DMS53 treated with DMSO at 0.1 percent for 48 hours (cell line): Measurements from ENCODE around the gene ZNF787.
A peak's percentile ranks its signal among the peaks of the same experiment; 100 is the strongest.
"Not testable (repeated sequence)": the region's sequence is repeated elsewhere in the genome, so short reads cannot be mapped to it uniquely, and the experiment has no call there.

Experiments
- DNase-seq: peaks from one replicate; lab custom pipeline; 2025; ENCODE audit not compliant: unreplicated experiment; lab: John Stamatoyannopoulos, UW

ZNF787 gene

GRCh38 chr19:56121180-56122167, at the start of gene ZNF787:
TSS of gene ZNF787 (minus strand) at chr19:56121295. CDS start at chr19:56103217, 18,078 bp downstream.
- DNase-seq = peak; percentile 89

DNA sequence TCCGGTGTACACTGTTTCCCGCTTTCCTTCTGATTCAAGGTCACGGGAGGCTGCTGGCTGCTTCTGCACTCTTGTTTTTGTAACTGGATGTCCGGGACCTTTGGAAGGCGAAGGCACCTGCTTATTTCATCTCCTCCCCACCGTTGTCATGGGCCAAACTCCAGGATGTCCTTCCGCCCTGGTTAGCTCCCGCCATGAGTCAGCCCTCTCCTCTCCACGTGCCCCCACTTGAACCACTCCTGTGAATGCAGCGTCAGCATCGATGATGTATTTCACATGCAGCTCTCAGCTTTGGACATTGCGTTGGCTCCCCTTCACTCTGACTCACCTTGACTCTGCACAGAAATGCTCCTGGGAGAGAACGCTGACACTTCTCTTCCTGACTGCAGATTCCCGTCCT, 49.2 kb upstream of the ZNF787 start:
- DNase-seq = peak; percentile 96

DNA sequence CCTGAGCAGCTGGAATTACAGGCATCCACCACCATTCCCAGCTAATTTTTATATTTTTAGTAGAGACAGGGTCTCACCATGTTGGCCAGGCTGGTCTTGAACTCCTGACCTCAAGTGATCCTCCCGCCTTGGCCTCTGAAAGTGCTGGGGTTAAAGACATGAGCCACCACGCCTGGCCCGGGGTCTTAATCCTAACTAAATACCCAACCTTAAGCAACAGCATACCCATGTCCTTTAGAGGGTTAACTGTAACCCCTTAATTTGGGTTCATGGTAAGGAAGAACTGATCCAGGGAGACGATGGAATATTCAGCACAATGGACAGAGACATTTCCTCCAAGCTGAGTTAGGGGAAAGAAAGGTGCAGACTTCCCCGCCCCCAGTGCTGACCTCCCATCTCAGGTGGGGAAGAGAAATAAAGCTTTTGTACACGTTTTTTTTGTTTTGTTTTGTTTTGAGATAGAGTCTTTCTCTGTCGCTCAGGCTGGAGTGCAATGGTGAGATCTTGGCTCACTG, 46.0 kb upstream of the ZNF787 start:
- DNase-seq = no peak

- no peak for DNase-seq
Measured at GRCh38 chr19:56163097-56163496, 42.0 kb upstream of the ZNF787 start.

GRCh38 chr19:56162258-56162657, 41.2 kb upstream of the ZNF787 start:
- no peak for DNase-seq

- DNase-seq = no peak
Measured at GRCh38 chr19:56161534-56161933, 40.4 kb upstream of the ZNF787 start.

GRCh38 chr19:56159622-56160271, 38.7 kb upstream of the ZNF787 start:
- no peak for DNase-seq

GRCh38 chr19:56159009-56159559, 38.0 kb upstream of the ZNF787 start:
- no peak for DNase-seq

- DNase-seq = no peak
Measured at GRCh38 chr19:56158170-56158757, 37.2 kb upstream of the ZNF787 start.

- no peak for DNase-seq
Measured at GRCh38 chr19:56156768-56157167, 35.7 kb upstream of the ZNF787 start.

DNA sequence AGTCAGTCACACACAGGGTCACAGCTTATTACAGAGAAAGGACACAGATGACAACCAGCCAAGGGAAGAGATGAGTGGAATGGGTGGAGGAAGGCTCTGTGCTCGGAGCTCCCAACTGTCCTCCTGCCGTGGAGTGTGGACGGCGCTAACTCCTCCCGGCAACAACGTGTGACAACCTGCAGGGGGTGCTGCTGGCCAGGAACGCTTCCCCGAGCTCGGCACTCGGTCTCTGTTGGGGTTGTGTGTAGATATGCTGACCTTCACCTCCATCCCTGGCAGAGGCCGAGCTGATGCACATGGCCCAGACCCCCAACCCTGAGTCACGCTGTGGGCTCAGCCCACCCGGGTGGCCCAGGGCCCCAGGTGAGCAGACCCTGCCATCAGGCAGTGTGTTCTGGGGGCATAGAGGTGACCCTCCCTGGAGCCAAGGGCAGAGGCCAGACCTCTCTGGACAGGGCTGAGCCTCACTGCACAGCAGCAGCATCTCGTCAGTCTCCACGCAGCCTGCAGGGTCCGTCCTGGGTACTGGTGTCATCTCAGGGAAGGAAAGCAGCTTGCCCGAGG, 34.1 kb upstream of the ZNF787 start:
- no peak for DNase-seq

DNA sequence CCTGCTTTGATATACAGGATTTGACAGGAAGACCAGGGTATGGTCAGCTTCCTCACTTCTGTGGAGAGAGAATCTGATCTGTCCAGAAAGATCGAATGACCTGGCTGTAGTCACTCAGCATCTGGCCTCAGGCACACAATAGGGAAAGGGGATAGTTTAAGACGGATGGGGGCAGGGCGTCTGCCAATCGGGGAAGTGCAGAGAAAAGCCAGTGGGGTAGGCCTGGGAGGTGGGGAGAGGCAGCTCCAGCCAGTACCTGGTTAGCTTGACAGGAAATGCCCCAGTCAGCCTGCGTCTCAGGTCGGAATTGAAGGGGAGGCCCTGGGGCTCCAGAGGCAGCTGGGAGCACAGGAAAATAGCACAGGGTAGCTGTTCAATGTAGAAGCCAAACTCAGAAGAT, 32.4 kb upstream of the ZNF787 start:
- no peak for DNase-seq

GRCh38 chr19:56152644-56153043, 31.5 kb upstream of the ZNF787 start:
- no peak for DNase-seq

DNA sequence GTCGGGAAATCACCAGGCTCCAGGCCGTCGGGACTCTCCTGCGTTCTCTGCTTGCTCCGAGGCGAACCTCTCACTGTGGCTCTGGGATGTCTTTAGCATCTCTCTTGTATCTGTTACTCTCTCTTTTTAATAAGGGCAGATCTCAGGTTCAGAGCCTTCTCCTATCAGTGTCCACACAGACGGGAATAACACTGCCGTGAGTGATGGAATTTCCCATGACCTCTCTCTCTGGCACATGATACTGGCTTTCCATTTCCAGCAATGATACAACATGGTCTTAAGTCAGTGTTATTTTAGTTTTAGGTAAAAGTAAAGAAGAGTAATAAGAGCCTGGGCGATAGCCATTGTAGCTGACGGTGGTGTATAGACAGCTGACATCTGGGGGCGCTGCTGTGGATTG, 29.3 kb upstream of the ZNF787 start:
- DNase-seq = no peak

GRCh38 chr19:56149656-56150038, 28.6 kb upstream of the ZNF787 start:
- DNase-seq = no peak

- not testable (repeated sequence) for DNase-seq
Measured at GRCh38 chr19:56148955-56149655, 28.0 kb upstream of the ZNF787 start.

- no peak for DNase-seq
Measured at GRCh38 chr19:56148096-56148495, 27.0 kb upstream of the ZNF787 start.

- no peak for DNase-seq
Measured at GRCh38 chr19:56147307-56147706, 26.2 kb upstream of the ZNF787 start.

GRCh38 chr19:56146904-56147303, 25.8 kb upstream of the ZNF787 start:
- no peak for DNase-seq

DNA sequence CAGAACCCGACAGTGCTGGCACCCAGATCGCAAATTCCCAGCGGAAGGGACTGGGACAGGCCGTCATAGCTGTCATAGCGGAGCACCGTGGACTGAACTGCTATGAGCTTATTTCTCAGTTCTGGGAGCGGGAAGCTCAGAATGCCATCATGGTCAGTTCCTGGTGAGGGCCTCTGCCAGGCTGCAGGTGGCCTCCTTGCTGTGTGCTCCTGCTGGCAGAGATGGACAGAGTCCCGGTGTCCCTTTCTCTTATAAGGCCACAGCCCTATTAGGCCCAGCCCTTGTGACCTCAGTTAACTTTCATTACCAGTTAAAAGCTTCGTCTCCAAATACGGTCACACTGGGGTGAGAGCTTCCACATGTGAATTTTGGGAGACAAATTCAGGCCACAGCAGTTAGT, 24.6 kb upstream of the ZNF787 start:
- DNase-seq = no peak
